SK-N-SH (cell line): ENCODE measurements around the gene SHROOM3. TPM values are rescaled to one million over a fixed set of nuclear protein-coding genes. Genes with fewer than 3 reads are reported as not detected.

Source experiments
- CTCF ChIA-PET: fragments of 300-600, 350-600 bp; formaldehyde crosslinking; extraction: SDS; loops from one replicate; lab custom pipeline; 2021; lab: Yijun Ruan, JAX
- POLR2A ChIA-PET: fragments of 350-600 bp; sonication (Branson Sonifier 250); formaldehyde crosslinking; extraction: SDS; loops from one replicate; lab custom pipeline; 2020; ENCODE audit warnings: antibody characterized with exemption, inconsistent platforms; lab: Yijun Ruan, JAX
- DNase-seq: peaks from one replicate; pipeline ENCODE4 v3.0.0; 2012
- H2AFZ ChIP-seq: fragments of 200-600 bp; sonication (generic); 2 replicates; pipeline ENCODE4 v1.8.1; 2016; ENCODE audit warnings: antibody characterized with exemption, mild to moderate bottlenecking, low read depth
- H3F3A ChIP-seq: fragments of 200-600 bp; sonication (generic); replicated peaks from 2 replicates; pipeline ENCODE3; 2016; ENCODE audit warnings: antibody characterized with exemption, mild to moderate bottlenecking; ENCODE audit not compliant: insufficient read depth
- H3K27ac ChIP-seq, 2 experiments: fragments of 200-500 bp in 1 of 2; fragments of 200-600 bp in 1 of 2; sonication (Bioruptor generic) in 1 of 2; sonication (generic), shearing (Covaris generic) in 1 of 2; 2 replicates each; pipeline versions ENCODE4 v1.5.1 to v1.6.1; 2014 to 2016; ENCODE audit warnings: low read depth in 2 of 2, inconsistent platforms in 1 of 2, low read length in 1 of 2, mild to moderate bottlenecking in 1 of 2, mixed read lengths in 1 of 2
- H3K27me3 ChIP-seq: fragments of 200-600 bp; sonication (generic), shearing (Covaris generic); 2 replicates; pipeline ENCODE4 v1.6.1; 2016; ENCODE audit warnings: mixed run types; ENCODE audit not compliant: insufficient read depth
- H3K36me3 ChIP-seq, 2 experiments: fragments of 200-500 bp in 1 of 2; fragments of 200-600 bp in 1 of 2; sonication (Bioruptor generic) in 1 of 2; sonication (generic) in 1 of 2; replicated peaks in 1 of 2; 2 replicates each; pipeline versions ENCODE3 to v1.5.1; 2014 to 2016; ENCODE audit warnings: low read length in 1 of 2, mild to moderate bottlenecking in 1 of 2; ENCODE audit not compliant: insufficient read depth in 2 of 2, control insufficient read depth in 1 of 2
- H3K4me1 ChIP-seq, 2 experiments: fragments of 200-500 bp in 1 of 2; fragments of 200-600 bp in 1 of 2; sonication (Bioruptor generic) in 1 of 2; sonication (generic), shearing (Covaris generic) in 1 of 2; 2 replicates each; pipeline versions ENCODE4 v1.5.1 to v1.6.1; 2014 to 2016; ENCODE audit warnings: low read depth in 1 of 2, low read length in 1 of 2, mixed run types in 1 of 2; ENCODE audit not compliant: insufficient read depth in 2 of 2, control insufficient read depth in 1 of 2
- H3K4me2 ChIP-seq: fragments of 200-600 bp; sonication (generic), shearing (Covaris generic); 2 replicates; pipeline ENCODE4 v1.6.1; 2017; ENCODE audit warnings: mixed run types
- H3K4me3 ChIP-seq, 2 experiments: fragments of 200-500 bp in 1 of 2; fragments of 200-600 bp in 1 of 2; sonication (Bioruptor generic) in 1 of 2; sonication (generic), shearing (Covaris generic) in 1 of 2; 2 replicates each; pipeline versions ENCODE4 v1.5.1 to v1.8.1; 2014 to 2016; ENCODE audit warnings: low read depth in 2 of 2, inconsistent platforms in 1 of 2, low read length in 1 of 2, mild to moderate bottlenecking in 1 of 2, mixed read lengths in 1 of 2, moderate library complexity in 1 of 2
- H3K79me2 ChIP-seq: fragments of 200-600 bp; sonication (generic); 2 replicates; pipeline ENCODE4 v1.8.1; 2017; ENCODE audit warnings: mild to moderate bottlenecking; ENCODE audit not compliant: insufficient read depth
- H3K9ac ChIP-seq: fragments of 200-600 bp; sonication (generic); 2 replicates; pipeline ENCODE4 v1.6.1; 2017; ENCODE audit warnings: mixed run types
- H3K9me2 ChIP-seq: fragments of 200-600 bp; sonication (generic); 2 replicates; pipeline ENCODE4 v1.6.1; 2017; ENCODE audit warnings: mixed run types
- H3K9me3 ChIP-seq: fragments of 200-600 bp; sonication (generic); 2 replicates; pipeline ENCODE4 v1.6.1; 2017; ENCODE audit warnings: mixed run types, mild to moderate bottlenecking, moderate library complexity
- H4K20me1 ChIP-seq: fragments of 200-600 bp; sonication (generic); 2 replicates; pipeline ENCODE4 v1.6.1; 2017; ENCODE audit warnings: mild to moderate bottlenecking, mixed run types; ENCODE audit not compliant: insufficient read depth
- CHD2 ChIP-seq: fragments of 150-350 bp; IDR thresholded peaks from 2 replicates; pipeline ENCODE4 v1.6.1; 2018; ENCODE audit warnings: low read length; ENCODE audit not compliant: partially characterized antibody
- EP300 ChIP-seq, 2 experiments: IDR thresholded peaks; 2 replicates each; pipeline versions ENCODE4 v1.4.0 to v1.6.1; 2012; ENCODE audit warnings: borderline replicate concordance in 1 of 2, low read depth in 1 of 2, low read length in 1 of 2
- EZH2phosphoT487 ChIP-seq: fragments of 200-600 bp; sonication (generic); IDR thresholded peaks from 2 replicates; pipeline ENCODE4 v1.6.1; 2017; ENCODE audit warnings: low read depth, mixed run types, mild to moderate bottlenecking, antibody characterized with exemption, moderate library complexity, borderline replicate concordance
- FOSL2 ChIP-seq: IDR thresholded peaks from 2 replicates; pipeline ENCODE4 v1.4.0; 2012; ENCODE audit warnings: low read depth, mild to moderate bottlenecking, moderate library complexity, borderline replicate concordance
- FOXJ3 ChIP-seq: sonication (generic); formaldehyde crosslinking; IDR thresholded peaks from 2 replicates; pipeline ENCODE4 v1.5.1; 2020; ENCODE audit warnings: mild to moderate bottlenecking, missing genetic modification reagents
- FOXM1 ChIP-seq: IDR thresholded peaks from 2 replicates; pipeline ENCODE4 v1.4.0; 2012; ENCODE audit warnings: low read depth, mild to moderate bottlenecking
- IRF3 ChIP-seq: fragments of 150-350 bp; IDR thresholded peaks from 2 replicates; pipeline ENCODE4 v1.6.1; 2016; ENCODE audit warnings: mild to moderate bottlenecking, low read depth, low read length
- JUND ChIP-seq: IDR thresholded peaks from 2 replicates; pipeline ENCODE4 v1.4.0; 2012
- MXI1 ChIP-seq: IDR thresholded peaks from 2 replicates; pipeline ENCODE4 v1.6.1; 2012; ENCODE audit warnings: mild to moderate bottlenecking, low read depth, low read length, improper control_type of control experiment
- POLR2AphosphoS5 ChIP-seq: IDR thresholded peaks from 2 replicates; pipeline ENCODE4 v1.6.1; 2012; ENCODE audit warnings: low read depth, low read length
- RAD21 ChIP-seq: IDR thresholded peaks from 2 replicates; pipeline ENCODE4 v1.6.1; 2012; ENCODE audit warnings: mild to moderate bottlenecking, low read length
- RXRA ChIP-seq: IDR thresholded peaks from 2 replicates; pipeline ENCODE4 v1.4.0; 2012; ENCODE audit warnings: low read depth, mild to moderate bottlenecking, borderline replicate concordance
- SIN3A ChIP-seq: IDR thresholded peaks from 2 replicates; pipeline ENCODE4 v1.6.1; 2012; ENCODE audit warnings: low read depth, mild to moderate bottlenecking, low read length, moderate library complexity, borderline replicate concordance
- SMC3 ChIP-seq: IDR thresholded peaks from 2 replicates; pipeline ENCODE4 v1.6.1; 2012; ENCODE audit warnings: low read depth, low read length, improper control_type of control experiment
- ZBTB33 ChIP-seq: IDR thresholded peaks from 2 replicates; pipeline ENCODE4 v1.4.0; 2012; ENCODE audit warnings: low read depth, borderline replicate concordance
- WGBS: methylation state at CpG from one replicate; pipeline ENCODE4 v1.1.6; 2017; ENCODE audit warnings: low lambda C conversion rate; 5-methylcytosine and 5-hydroxymethylcytosine counted together
- polyA plus RNA-seq, 3 experiments: library from polyadenylated mRNA; depleted of rRNA; stranded (reverse); fragments of >200 nt; gene quantifications; 2 replicates each; pipeline ENCODE4 v1.2.3, GENCODE V29; 2012
- TF ChIP-seq, protein P1 (sequence below): fragments of 150-350 bp; IDR thresholded peaks from 2 replicates; pipeline ENCODE4 v1.6.1; 2017; ENCODE audit warnings: antibody characterized with exemption, low read length, low read depth, borderline replicate concordance
- TF ChIP-seq, protein P2 (sequence below): IDR thresholded peaks from 2 replicates; pipeline ENCODE4 v1.4.0; 2012; ENCODE audit warnings: low read depth

The SHROOM3 gene
- polyA plus RNA-seq, 1 of the 3 experiments (the other 2 are of a cell fraction): 4.3 TPM

DNA sequence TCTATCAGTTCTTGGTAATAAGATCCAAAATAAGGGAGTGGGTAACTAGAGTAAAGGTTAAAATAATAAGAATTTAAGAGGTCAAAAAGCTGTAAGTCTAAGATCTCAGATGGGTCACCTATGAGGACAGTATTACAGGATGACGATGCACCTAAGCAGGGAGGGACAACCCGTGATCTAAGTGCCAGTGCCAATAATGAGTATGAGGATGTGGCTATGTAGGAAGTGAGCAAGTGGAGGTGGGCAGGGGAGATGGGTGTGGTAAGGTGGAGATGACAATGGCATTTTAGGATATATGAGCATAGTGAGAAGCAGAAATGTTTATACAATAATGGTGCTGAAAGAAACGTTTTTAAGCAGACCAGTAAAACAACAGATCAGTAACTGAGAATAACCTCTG, 33.4 kb upstream of the SHROOM3 start (continued):
- TF ChIP-seq IRF3: no peak

DNA sequence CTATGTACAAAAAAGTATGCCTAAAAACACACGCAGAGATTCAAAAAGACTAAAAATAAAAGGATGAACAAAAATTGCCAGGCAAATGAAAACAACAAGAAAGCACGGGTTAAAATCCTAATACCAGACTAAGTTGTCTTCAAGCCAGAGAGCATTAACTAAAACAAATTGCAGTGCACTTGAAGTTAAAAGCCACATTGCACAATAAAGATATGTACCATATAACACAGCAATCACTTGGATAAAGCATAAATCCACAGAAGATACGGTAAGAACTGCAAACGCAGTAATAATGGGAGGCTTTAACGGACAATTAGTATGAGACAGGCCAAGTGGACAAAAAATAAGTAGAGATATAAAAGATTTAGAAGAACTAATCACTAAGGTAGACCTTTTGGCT, 28.9 kb upstream of the SHROOM3 start:
- Histone ChIP-seq H3K9me3 (no peaks in the 10 kb centered on the region), H3K4me2 (no peak overlapping the region), H3K79me2 (no peaks in the 10 kb centered on the region), H3K27ac (no peak overlapping the region), H3K4me3 (no peak overlapping the region), H3F3A (no peaks in the 10 kb centered on the region), H4K20me1 (no peaks in the 10 kb centered on the region), H2AFZ (no peak overlapping the region), H3K4me1 (no peaks in the 10 kb centered on the region), H3K9ac (no peak overlapping the region), H3K27me3 (peaks cover 13% of the 10 kb centered on the region; the same call in 1 of the 2 replicates), H3K36me3 (no peaks in the 10 kb centered on the region), H3K9me2 (no peaks in the 10 kb centered on the region)
- 69% methylated on average over 5 of the region's 5 CpGs for WGBS
- TF ChIP-seq EP300 (IDR thresholded peaks at IDR 0.05; ENCODE audit: borderline replicate concordance in 1 of 2, low read depth in 1 of 2, low read length in 1 of 2): no peak
- no peak for TF ChIP-seq SMC3
- TF ChIP-seq FOSL2: no peak
- TF ChIP-seq RXRA: no peak
- TF ChIP-seq EZH2phosphoT487: no peak
- TF ChIP-seq SIN3A: no peak
- CTCF ChIA-PET: no interaction called here
- POLR2A ChIA-PET: no interaction called here
- DNase-seq: no peak

DNA sequence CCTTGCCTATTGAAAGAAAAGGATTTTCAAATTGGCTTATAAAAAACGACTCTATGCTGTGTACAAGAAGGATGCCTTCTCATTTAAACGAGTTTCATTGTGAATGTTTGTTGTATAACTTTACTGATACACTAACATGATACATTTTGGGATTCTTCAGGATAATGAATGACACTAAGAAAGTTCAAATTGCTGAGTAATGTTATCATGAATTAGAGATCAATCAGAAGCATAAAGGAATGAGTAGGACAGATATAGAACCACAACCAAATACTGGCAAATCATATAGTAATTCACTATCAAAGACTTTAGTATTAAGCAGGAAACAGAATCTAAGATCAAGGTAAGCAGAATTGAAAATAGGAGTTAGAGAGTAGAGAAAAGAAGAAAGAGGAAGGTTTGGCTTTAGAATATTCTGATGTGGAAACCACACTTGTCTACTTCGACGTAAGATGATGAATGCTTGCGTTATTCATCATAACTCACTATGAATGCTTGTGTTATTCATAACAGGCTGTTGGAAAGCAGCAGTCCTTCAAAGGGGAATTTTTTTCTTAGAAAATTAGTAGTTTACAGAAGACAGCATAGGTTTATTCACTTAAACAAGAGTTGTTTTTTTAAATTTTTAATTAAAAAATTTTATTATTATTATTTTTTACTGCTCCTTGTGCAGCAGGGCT, 27.4 kb upstream of the SHROOM3 start:
- no peak for DNase-seq
- Histone ChIP-seq H3K9me3 (no peaks in the 10 kb centered on the region), H3K9ac (no peak overlapping the region), H3K36me3 (no peaks in the 10 kb centered on the region), H3F3A (no peaks in the 10 kb centered on the region), H3K27me3 (peaks cover under 1% of the 10 kb centered on the region; the same call in 1 of the 2 replicates), H3K4me1 (no peaks in the 10 kb centered on the region), H3K27ac (no peak overlapping the region), H3K4me3 (no peak overlapping the region), H3K4me2 (no peak overlapping the region), H3K9me2 (no peaks in the 10 kb centered on the region), H3K79me2 (no peaks in the 10 kb centered on the region), H2AFZ (no peak overlapping the region), H4K20me1 (no peaks in the 10 kb centered on the region)
- WGBS: 58% methylated on average over 5 of the region's 5 CpGs
- CTCF ChIA-PET: no interaction called here
- no peak for TF ChIP-seq ZBTB33
- no peak for TF ChIP-seq SMC3
- TF ChIP-seq JUND: no peak
- no peak for TF ChIP-seq FOXM1
- TF ChIP-seq FOXJ3 (CRISPR knock-in tag): no peak
- no peak for TF ChIP-seq CHD2
- TF ChIP-seq, protein P1, sequence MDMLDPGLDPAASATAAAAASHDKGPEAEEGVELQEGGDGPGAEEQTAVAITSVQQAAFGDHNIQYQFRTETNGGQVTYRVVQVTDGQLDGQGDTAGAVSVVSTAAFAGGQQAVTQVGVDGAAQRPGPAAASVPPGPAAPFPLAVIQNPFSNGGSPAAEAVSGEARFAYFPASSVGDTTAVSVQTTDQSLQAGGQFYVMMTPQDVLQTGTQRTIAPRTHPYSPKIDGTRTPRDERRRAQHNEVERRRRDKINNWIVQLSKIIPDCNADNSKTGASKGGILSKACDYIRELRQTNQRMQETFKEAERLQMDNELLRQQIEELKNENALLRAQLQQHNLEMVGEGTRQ: no peak
- TF ChIP-seq RAD21: no peak
- TF ChIP-seq, protein P2, sequence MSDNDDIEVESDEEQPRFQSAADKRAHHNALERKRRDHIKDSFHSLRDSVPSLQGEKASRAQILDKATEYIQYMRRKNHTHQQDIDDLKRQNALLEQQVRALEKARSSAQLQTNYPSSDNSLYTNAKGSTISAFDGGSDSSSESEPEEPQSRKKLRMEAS: no peak
- TF ChIP-seq POLR2AphosphoS5: no peak
- TF ChIP-seq SIN3A: no peak
- TF ChIP-seq MXI1: no peak
- POLR2A ChIA-PET: no interaction called here
